Astrocyte (in vitro differentiated cells and primary cell): Measurements from ENCODE around the gene ADRA2B.

Experiments
- EZH2 ChIP-seq: IDR thresholded peaks from 2 replicates; pipeline ENCODE4 v1.6.1; 2012; ENCODE audit warnings: mild to moderate bottlenecking, low read length, inconsistent platforms; ENCODE audit not compliant: insufficient read depth
- TF ChIP-seq, protein P1 (sequence below): IDR thresholded peaks from 2 replicates; pipeline ENCODE4 v1.5.1; 2011; ENCODE audit warnings: low read depth, mild to moderate bottlenecking, inconsistent platforms, low read length, moderate library complexity; ENCODE audit not compliant: insufficient read depth

DNA sequence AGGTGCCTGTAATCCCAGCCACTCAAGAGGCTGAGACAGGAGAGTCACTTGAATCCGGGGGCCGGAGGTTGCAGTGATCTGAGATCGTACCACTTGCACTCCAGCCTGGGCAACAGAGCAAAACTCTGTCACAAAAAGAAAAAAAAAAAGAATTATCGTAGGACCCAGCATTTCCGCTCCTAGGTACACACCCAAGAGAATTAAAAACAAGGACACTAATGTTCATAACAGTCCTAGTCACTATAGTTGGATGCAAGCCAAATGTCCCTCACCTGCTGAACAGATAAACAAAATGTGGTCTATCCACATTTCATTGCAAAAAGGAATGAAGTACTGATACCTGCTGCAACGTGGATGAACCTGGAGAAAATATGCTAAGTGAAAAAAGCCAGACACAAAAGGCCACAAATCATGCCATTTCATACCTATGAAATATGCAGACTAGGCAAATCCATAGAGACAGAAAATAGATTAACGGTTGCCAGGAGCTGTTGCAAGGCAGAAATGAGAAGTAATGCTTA lies 21.2 kb downstream of the ADRA2B start:
- TF ChIP-seq EZH2, result no peak
- TF ChIP-seq, protein P1, sequence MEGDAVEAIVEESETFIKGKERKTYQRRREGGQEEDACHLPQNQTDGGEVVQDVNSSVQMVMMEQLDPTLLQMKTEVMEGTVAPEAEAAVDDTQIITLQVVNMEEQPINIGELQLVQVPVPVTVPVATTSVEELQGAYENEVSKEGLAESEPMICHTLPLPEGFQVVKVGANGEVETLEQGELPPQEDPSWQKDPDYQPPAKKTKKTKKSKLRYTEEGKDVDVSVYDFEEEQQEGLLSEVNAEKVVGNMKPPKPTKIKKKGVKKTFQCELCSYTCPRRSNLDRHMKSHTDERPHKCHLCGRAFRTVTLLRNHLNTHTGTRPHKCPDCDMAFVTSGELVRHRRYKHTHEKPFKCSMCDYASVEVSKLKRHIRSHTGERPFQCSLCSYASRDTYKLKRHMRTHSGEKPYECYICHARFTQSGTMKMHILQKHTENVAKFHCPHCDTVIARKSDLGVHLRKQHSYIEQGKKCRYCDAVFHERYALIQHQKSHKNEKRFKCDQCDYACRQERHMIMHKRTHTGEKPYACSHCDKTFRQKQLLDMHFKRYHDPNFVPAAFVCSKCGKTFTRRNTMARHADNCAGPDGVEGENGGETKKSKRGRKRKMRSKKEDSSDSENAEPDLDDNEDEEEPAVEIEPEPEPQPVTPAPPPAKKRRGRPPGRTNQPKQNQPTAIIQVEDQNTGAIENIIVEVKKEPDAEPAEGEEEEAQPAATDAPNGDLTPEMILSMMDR, result no peak
